GM18519 (cell line): Measurements from ENCODE around the gene ATP13A1.
"Not testable (repeated sequence)": the region's sequence is repeated elsewhere in the genome, so short reads cannot be mapped to it uniquely, and the experiment has no call there.

Experiments
- ATAC-seq: cut with Tn5 transposase; IDR thresholded peaks from one replicate; pipeline ENCODE4 v1.9.1; 2021; ENCODE audit warnings: mild to moderate bottlenecking, moderate library complexity; ENCODE audit not compliant: unreplicated experiment, low FRiP score

The ATP13A1 gene

DNA sequence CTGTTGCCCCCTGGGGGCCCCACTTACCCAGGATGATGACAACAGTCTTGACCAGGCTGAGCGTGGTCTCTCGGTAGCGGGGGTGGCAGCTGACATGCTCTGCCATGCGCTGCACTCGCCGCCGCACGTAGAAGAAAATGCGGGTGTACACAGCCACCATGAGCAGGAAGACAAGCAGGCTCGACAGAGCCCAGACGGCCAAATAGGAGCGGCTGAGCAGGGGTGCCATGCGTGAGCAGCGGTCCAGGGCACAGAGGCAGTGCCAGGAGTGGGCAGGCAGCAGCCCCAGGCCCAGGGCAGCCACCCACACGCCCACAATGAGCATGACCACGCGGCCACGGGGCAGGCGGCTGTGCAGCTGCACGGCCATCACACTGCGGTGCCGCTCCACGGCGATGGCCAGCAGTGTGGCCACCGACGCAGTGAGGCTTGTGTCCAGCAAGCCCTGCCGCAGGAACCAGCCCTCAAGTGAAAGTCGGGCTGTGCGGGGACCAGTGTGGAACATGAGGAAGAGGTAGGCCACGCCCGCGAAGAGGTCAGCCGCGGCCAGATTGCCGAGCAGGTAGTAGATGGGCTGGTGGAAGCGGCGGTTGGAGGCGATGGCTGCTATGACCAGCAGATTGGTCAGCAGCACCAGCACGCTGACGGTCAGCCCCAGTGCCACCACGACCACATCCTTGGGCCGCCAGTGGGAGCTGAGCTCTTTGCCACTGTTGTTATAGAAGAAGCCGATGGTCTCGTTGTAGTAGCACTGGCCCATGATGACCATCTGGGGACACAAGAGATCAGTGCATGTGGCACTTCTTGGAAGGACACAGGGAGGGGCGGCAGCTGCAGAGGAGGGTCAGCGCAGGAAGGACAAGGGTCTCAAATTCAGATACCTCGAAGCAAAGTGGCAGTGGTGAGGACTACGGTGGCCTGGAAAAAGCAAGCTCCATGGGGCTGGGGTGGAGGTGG, 36.7 kb downstream of the ATP13A1 start:
- no peak for ATAC-seq

DNA sequence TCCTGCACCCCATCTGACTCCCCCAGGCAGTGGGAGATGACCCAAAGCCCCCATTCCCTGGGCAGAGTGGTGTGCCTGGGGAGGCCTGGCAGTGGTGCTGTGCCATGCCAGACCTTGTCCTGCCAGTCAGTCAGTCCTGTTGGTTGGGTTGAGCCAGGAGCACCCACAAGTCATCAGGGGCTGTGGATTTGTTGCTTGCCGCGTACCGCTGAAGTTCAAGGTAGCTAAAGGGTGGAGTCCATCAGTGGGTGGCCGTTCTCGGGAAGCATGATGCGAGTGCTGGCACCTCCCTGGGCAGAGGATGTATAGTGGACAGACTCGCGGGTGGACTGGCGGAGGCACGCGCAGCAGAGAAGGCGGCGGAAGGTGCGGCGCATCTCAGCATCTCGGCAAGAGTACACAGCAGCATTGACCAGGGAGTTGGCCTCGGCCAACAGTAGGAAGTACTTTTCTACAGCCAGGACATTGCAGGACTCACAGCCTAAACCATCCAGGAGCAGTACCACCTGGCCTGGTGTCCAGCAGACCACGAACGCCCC, 39.4 kb downstream of the ATP13A1 start:
- ATAC-seq: no peak

DNA sequence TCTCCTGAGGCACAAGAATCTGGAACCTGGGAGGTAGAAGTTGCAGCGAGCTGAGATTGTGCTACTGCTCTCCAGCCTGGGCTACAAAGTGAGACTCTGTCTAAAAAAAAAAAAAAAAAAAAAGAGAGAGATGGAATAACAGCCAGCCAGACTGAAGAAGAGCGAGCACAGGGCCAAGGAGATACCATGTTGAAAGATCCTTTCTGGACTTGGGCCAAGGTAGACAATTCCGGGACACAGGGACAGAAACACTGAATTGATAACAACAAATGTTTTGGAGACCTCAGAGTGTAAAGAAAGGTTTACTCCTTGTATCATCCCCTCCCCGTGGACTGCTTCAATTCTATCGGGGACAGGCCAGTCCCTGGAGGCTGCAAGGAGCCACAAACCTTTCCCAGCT, 40.1 kb downstream of the ATP13A1 start:
- ATAC-seq: no peak

DNA sequence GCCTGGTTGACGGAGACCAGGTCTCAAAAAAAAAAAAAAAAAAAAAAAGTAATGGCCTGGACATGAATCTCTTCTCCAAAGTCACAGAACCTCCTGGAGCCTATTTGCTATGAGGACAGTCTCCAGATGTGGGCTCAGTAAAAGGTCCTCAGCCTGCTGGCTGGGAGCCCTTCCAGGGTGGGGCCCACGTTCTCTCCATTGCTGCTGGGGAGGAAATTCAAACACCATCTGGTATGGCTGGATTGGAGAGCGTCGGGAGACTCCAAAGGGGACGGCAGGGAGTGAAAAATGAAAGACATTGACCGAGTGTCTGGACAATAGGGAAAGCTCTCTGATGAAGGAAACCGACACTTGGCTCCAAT, 43.6 kb downstream of the ATP13A1 start:
- no peak for ATAC-seq

DNA sequence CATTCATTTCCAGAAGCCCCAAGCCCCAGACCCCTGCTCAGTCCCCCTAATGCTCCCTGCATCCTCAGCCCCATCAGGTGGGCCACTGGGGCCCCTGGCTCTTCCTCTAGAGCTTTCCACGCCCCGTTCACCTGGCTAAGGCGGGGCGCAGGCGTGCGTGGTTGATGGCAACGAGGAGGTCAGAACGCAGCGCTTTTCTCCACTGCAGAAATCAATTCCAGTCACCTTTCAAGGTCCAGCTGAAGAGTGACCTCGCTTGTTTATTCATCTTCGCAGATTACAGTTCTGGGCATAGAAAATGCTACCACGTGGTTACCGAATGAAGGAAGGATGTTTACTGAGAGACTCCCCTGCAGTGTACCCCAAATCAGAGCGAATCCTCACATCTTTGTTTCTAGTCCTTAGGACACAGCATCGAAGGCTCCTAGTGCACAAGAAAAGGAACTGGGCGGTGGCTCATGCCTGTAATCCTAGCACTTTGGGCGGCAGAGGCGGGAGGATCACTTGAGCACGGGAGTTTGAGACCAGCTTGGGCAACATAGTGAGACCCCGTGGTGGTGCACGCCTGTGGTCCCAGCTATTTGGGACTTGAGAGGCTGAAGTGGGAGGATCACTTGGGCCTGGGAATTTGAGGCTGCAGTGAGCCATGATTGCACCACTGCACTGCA, 44.2 kb downstream of the ATP13A1 start:
- ATAC-seq: no peak

DNA sequence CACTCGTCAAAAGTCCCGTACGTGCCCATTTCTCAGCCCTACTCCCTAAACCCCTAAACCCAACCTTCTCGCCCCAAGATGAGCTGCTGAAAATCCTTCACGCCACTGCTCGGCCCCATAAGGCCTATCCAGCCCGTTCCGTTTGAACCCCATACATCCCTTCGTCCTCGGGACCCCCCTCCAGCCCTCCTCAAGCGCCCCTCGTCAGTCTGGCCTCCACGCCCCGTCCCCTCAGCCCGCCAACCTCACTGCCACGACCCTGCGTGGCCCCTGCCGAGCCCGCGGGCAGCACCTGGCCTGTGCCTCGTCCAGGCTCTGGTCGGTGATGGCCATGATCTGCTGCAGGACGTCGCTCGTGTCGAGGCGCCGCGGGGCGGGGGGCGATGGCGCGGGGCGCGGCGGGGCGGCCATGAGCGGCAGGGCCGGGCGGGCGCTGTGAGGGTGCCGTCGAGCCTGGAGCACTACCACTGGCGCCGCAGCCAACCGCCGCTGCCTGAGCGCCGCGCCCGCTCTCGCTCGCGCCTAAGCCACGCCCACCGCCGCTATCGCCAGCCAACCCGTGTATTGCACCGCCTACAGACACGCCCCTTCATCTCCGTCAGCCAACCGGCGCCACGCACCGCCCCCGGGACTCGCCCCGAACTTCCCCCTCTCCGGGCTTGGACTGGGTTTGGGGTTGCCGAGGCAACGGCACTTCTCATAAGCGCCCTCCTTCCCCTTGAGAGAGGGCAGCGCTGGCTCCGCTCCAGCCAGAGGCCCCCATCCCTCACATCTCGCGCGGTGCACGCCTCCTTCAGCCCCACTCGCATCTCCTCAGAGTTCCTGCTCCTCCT, 45.0 kb downstream of the ATP13A1 start, which contains the start of gene PBX4:
TSS of gene PBX4 (minus strand) at position 469 of the 833 bp plus-strand sequence. CDS start at position 411, 58 bp downstream.
- peak; percentile 90 for ATAC-seq

DNA sequence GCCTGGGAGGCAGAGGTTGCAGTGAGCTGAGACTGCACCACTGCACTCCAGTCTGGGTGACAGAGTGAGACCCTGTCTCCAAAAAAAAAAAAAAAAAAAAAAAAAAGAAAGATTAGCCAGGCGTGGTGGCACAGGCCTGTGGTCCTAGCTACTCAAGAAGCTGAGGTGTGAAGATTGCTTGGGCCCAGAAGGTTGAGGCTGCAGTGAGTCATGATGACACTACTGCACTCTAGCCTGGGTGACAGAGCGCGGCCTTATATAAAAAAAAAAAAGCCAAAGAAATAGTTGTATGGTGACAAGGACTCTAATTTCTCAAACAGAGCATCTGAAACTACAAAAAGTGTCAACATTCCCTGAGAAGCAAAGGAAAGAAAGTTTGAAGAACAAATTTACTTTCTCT, 48.4 kb downstream of the ATP13A1 start:
- no peak for ATAC-seq

DNA sequence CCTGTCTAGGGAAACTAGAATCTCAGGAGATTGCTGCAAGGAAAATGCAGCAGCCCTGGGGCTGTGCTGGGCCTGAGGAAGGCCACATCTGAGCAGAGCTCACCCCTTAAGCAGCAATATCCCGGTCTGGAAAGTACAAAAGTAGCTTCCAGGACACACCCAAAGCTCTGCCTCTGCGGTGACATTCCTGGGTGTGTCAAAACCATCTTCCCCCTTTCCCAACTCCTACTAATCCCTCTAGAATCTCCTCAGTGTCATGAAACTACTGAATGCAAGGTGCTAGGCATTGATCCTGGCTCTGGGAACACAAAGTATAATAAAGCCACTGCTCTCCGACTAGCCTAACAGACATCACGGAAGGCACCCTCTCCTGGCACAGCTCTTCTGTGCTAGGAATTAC, 50.0 kb downstream of the ATP13A1 start:
- ATAC-seq: no peak

DNA sequence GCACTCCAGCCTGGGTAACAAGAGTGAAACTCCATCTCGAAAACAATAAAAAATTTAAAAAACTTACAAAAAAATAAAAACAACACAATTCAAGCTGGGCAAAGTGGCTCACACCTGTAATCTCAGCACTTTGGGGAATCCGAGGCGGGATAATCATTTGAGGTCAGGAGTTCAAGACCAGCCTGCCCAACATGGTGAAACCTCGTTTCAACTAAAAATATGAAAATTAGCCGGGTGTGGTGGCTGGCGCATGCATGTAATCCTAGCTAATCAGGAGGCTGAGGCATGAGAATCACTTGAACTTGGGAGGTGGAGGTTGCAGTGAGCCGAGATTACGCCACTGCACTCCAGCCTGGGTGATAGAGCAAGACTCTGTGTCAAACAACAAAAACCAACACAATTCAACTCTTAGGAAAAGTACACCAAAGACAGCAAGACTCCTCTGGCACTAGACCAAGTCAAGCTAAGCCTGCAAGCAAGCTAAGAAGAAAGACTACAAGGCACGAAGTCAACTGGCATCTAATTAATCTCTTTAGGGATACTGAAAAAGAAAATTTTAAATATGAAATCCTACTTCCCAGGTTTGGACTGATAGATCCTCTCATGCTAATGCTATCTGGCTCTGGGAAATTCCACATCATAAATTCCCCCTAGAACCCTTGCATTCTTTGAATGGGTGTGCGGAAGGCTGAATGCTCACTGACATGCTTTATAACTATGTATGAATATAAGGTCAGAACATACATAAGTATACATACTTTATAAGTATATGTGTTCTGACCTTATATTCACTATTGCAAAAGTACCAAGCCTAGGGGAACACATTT, 52.9 kb downstream of the ATP13A1 start:
- ATAC-seq: no peak

DNA sequence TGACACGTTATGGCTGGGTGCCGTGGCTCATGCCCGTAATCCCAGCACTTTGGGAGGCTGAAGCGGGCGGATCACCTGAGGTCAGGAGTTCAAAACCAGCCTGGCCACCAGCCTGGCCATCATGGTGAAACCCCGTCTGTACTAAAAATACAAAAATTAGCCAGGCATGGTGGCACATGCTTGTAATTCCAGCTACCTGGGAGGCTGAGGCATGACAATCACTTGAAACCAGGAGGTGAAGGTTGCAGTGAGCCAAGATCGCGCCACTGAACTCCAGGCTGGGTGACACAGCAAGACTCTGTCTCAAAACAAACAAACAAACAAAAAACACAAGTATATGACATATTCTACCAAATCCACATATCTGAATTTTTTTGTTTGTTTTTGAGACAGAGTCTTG, 56.8 kb downstream of the ATP13A1 start:
- not testable (repeated sequence) for ATAC-seq

DNA sequence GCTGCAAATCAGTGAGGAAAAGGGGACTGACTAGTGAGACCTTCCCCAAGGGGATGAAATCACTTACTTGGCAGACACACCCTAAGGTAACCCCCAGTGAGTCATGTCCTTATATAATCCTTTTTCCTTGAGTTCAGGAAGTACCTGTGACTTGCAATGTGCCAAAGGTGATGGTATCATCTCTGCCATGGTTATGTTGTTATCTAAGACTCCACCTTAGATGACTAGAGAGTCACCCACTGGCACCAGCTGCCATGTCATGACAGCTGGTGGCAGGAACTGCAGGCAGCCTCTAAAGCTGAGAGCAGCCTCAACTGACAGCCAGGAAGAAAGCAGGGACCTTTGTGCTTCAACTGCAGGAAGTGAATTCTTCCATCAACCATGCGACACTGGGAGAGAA, 57.5 kb downstream of the ATP13A1 start:
- no peak for ATAC-seq

DNA sequence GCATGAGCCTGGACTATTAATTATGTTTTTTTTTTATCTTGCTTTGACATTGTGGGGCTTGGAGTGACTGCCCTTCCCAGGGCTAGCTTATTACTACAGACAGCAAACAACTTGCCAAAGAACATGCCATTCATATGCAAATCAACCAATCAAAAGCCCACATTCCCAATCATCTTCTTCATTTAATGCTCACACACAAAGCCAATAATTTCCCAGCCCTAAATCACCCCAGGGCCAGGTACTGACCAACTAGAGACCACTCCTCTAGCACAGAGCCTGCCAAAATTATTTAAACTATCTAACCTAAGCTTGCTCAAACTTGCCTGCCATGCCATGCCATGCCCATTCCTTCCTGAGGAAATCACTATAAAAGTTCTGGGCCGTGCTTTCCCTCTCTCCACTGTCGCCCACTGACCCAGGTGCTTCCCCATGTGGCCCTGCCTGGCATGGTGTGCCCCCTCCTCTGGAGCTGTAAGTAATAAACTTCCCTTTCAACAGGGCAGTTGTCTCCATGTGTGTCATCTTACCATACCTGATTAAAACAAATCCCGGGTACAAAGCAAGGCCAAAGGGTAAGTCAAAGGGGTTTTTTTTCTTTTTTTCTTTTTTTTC, 60.7 kb downstream of the ATP13A1 start:
- ATAC-seq: no peak

DNA sequence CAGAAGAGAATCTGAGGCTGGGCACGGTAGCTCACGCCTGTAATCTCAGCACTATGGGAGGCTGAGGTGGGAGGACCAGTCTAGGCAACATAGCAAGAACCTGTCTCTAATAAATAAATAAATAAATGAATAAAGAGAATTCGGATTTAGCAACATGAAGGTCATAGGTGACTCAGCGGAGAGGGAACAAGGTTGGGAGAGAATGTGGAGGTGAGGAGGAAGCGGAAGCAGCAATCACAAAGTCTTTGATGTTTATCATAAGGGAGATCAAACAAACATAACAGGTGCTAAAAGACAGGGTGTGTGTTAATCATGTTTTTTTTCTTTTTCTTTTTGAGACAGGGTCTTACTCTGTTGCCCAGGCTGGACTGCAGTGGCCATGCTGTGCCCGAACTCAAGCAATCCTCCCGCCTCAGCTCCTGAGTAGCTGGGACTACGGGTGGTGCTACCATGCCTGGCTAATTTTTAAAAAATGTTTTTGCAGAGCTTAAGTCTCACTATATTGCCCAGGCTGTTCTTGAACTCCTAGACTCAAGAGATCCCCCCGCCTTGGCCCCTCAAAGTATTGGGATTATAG, 61.3 kb downstream of the ATP13A1 start:
- ATAC-seq: no peak

DNA sequence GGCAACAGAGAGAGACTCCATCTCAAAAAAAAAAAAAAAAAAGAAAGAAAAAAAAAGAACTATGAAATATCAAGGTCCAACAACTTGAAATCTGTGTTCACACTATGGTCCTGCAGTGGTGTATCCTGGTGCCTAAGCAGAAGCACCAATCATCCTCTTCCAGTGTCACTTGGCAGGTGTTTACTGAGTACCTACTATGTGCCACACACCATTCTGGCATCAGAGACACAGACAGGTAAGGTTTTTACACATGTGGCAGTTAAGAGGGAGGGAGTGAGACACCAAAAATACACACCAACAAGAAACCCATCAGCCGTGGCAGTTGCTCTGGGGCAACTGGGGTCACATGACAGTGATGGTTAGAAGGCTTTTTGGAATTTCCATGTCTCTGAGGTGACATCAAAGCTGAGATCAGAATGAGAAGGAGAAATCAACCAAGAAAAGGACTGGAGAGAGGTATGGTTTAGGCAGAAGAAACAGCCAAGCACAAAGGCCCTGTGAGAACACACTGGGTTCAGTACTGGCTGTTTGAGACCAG, 62.6 kb downstream of the ATP13A1 start:
- ATAC-seq: no peak

DNA sequence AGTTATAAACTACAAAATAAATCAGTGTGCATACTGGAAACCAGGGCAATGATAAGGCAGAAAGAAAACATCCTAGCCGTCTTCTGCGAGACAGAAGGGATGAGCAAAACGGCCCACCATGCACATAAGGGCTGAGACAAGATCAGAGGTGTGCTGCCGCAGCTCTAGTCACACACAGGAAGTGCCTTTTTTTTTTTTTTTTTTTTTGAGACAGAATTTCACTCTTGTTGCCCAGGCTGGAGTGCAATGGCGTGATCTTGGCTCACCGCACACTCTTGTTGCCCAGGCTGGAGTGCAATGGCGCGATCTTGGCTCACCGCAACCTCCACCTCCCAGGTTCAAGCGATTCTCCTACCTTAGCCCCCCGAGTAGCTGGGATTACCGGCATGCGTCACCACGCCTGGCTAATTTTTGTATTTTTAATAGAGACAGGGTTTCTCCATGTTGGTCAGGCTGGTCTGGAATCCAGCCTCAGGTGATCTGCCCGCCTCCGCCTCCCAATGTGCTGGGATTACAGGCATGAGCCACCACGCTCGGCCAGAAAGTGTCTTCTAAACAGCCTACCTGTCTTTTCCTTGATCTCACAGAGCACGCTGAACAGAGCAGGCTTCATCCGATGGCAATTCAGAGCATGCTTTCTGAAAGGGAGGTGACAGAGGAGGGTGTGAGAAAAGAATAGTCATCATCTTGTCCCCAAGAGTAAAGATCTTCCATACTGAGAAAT, 64.6 kb downstream of the ATP13A1 start:
- not testable (repeated sequence) for ATAC-seq

DNA sequence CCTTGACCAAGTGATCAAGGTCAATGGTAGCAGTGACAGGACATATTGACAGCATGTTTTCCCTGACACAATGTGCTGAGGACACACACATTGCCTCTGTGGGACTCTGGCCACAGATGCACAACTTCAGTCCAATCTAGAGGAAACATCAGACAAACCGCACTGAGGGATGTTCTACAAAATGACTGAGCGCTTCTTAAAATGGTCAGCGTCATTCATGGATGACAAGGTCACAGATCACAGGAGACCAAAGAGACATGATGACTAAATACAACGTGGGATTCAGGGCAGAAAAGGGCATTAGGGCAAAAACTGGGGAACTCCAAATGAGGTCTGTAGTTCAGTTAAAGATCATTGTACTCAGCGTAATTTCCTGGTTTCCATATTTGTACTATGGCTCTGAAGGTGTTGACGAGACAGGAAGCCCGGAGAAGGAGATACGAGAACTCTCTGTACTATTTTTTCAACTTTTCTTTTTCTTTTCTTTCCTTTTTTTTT, 65.6 kb downstream of the ATP13A1 start:
- no peak for ATAC-seq
